Measurements from ENCODE around the gene RAD54L. TPM values are rescaled to one million over a fixed set of nuclear protein-coding genes. Genes with fewer than 3 reads are reported as not detected.

RAD54L gene
- total RNA-seq, 2 experiments from 2014 or later: 64.6 to 65.1 TPM

DNA sequence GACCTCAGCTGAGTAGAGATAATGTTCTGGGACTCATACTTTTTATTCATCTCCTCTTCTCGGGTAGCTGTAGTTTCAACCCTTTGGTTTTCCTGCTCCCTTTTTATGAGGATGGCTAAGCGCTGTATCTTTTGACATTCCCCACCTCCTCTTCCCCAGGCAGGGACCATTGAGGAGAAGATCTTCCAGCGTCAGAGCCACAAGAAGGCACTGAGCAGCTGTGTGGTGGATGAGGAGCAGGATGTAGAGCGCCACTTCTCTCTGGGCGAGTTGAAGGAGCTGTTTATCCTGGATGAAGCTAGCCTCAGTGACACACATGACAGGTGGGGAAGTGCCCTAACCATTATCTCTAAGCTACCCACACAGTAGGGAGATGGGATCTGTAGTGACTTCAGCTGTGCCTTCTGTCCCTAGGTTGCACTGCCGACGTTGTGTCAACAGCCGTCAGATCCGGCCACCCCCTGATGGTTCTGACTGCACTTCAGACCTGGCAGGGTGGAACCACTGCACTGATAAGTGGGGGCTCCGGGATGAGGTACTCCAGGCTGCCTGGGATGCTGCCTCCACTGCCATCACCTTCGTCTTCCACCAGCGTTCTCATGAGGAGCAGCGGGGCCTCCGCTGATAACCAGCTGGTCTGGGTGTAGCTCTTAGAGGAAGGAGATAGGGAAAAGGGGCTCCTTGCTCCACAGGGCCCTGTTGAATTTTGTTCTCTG lies 30.3 kb downstream of the RAD54L start:
- Mint-ChIP-seq H3K27me3 (no peaks in the 10 kb centered on the region), H3K9me3 (no peaks in the 10 kb centered on the region), H3K4me1 (ENCODE audit: low read depth) (no peaks in the 10 kb centered on the region), H3K27ac (no peak overlapping the region), H3K4me3 (no peak overlapping the region), H3K36me3 (ENCODE audit: low read depth) (peaks cover 62% of the 10 kb centered on the region)
- no peak for TF ChIP-seq CTCF (IDR thresholded peaks at IDR 0.05)
- ChIA-PET POLR2A (interaction anchor here (0.9 to 1.7 kb wide), 13 partner anchors 8 to 31 kb away, joined by 3 to 7 read pairs (median 4); partner anchors contain the start of genes LRRC41, RAD54L and UQCRH), CTCF (interaction anchor here (0.7 to 2.1 kb wide), 8 partner anchors 11 to 70 kb away, joined by 3 to 7 read pairs (median 4); no protein-coding TSS in a partner anchor)
- intact Hi-C loops (cut with micrococcal nuclease): no loop called here
- ATAC-seq: no peak
- no peak for DNase-seq

GRCh38 chr1:46278807-46279206 lies 31.2 kb downstream of the RAD54L start:
- ChIA-PET CTCF (no interaction called here), POLR2A (interaction anchor here (0.9 to 2.0 kb wide), 6 partner anchors 8 to 32 kb away, joined by 4 to 5 read pairs (median 4); partner anchors contain the start of gene RAD54L)
- Mint-ChIP-seq H3K36me3 (ENCODE audit: low read depth) (peaks cover 59% of the 10 kb centered on the region), H3K27ac (no peak overlapping the region), H3K9me3 (no peaks in the 10 kb centered on the region), H3K4me3 (no peak overlapping the region), H3K27me3 (no peaks in the 10 kb centered on the region), H3K4me1 (ENCODE audit: low read depth) (peaks cover 2% of the 10 kb centered on the region)
- intact Hi-C loops (cut with micrococcal nuclease): no loop called here
- no peak for TF ChIP-seq CTCF (IDR thresholded peaks at IDR 0.05)
- DNase-seq (no peak), ATAC-seq (no peak)

GRCh38 chr1:46280092-46280491 lies 32.5 kb downstream of the RAD54L start:
- ChIA-PET POLR2A (interaction anchor here (1.1 to 2.0 kb wide), 7 partner anchors 10 to 60 kb away, joined by 3 to 5 read pairs (median 4); partner anchors contain the start of genes NSUN4 and RAD54L), CTCF (no interaction called here)
- Mint-ChIP-seq H3K4me3 (no peak overlapping the region), H3K36me3 (ENCODE audit: low read depth) (peaks cover 56% of the 10 kb centered on the region), H3K9me3 (no peaks in the 10 kb centered on the region), H3K27me3 (no peaks in the 10 kb centered on the region), H3K27ac (no peak overlapping the region), H3K4me1 (ENCODE audit: low read depth) (peaks cover 4% of the 10 kb centered on the region)
- TF ChIP-seq CTCF (IDR thresholded peaks at IDR 0.05): no peak
- no peak for DNase-seq
- intact Hi-C loops (cut with micrococcal nuclease): no loop called here
- ATAC-seq: no peak

- intact Hi-C loops (cut with micrococcal nuclease): no loop called here
- CTCF ChIA-PET: no interaction called here
- Mint-ChIP-seq H3K27me3 (no peaks in the 10 kb centered on the region), H3K36me3 (ENCODE audit: low read depth) (peaks cover 57% of the 10 kb centered on the region), H3K27ac (no peak overlapping the region), H3K4me3 (no peak overlapping the region), H3K4me1 (ENCODE audit: low read depth) (peaks cover 12% of the 10 kb centered on the region), H3K9me3 (no peaks in the 10 kb centered on the region)
- no peak for TF ChIP-seq CTCF (IDR thresholded peaks at IDR 0.05)
- DNase-seq (no peak), ATAC-seq (no peak)
- POLR2A ChIA-PET: interaction anchor here (0.6 to 2.0 kb wide), 6 partner anchors 11 to 59 kb away, joined by 3 to 5 read pairs (median 4); partner anchors contain the start of genes NSUN4 and RAD54L
These were observed 33.5 kb downstream of the RAD54L start for GRCh38 chr1:46281021-46281420.

DNA sequence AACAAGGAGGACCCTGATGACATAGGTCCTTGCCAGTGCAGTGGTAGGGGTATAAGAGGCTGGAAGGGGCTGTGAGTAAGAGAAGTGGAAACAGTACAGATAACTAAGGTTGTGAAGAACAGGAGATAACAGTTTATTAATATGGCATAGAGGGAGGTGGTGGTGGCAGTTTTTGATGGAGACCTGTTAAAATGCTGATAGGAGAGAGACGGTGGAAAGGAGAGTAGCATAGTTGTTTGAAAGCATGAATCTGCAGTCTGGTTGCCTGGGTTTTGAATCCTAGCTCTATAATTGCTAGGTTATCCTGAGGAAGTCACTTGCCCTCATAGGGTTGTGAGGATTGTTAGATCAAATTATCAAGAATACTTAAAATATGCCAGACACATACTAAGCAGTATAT lies 36.5 kb downstream of the RAD54L start:
- no peak for TF ChIP-seq CTCF (IDR thresholded peaks at IDR 0.05)
- Mint-ChIP-seq H3K9me3 (no peaks in the 10 kb centered on the region), H3K27me3 (no peaks in the 10 kb centered on the region), H3K36me3 (ENCODE audit: low read depth) (peaks cover 55% of the 10 kb centered on the region), H3K4me1 (ENCODE audit: low read depth) (peaks cover 21% of the 10 kb centered on the region), H3K27ac (peak overlapping the region; percentile 56), H3K4me3 (no peak overlapping the region)
- ATAC-seq: no peak
- ChIA-PET CTCF (interaction anchor here (1.1 to 2.3 kb wide), 4 partner anchors 14 to 60 kb away, joined by 3 to 7 read pairs (median 4); partner anchors contain the start of genes LRRC41 and UQCRH), POLR2A (interaction anchor here (1.0 to 2.9 kb wide), 10 partner anchors 10 to 82 kb away, joined by 3 to 19 read pairs (median 8); partner anchors contain the start of genes NSUN4 and RAD54L)
- no peak for DNase-seq
- intact Hi-C loops (cut with micrococcal nuclease): no loop called here

All from activated CD8-positive, alpha-beta T cell treated with anti-CD3 and anti-CD28 coated beads for 36 hours (primary cell).